ENCODE data around the gene SLC52A3.

Gene SLC52A3

DNA sequence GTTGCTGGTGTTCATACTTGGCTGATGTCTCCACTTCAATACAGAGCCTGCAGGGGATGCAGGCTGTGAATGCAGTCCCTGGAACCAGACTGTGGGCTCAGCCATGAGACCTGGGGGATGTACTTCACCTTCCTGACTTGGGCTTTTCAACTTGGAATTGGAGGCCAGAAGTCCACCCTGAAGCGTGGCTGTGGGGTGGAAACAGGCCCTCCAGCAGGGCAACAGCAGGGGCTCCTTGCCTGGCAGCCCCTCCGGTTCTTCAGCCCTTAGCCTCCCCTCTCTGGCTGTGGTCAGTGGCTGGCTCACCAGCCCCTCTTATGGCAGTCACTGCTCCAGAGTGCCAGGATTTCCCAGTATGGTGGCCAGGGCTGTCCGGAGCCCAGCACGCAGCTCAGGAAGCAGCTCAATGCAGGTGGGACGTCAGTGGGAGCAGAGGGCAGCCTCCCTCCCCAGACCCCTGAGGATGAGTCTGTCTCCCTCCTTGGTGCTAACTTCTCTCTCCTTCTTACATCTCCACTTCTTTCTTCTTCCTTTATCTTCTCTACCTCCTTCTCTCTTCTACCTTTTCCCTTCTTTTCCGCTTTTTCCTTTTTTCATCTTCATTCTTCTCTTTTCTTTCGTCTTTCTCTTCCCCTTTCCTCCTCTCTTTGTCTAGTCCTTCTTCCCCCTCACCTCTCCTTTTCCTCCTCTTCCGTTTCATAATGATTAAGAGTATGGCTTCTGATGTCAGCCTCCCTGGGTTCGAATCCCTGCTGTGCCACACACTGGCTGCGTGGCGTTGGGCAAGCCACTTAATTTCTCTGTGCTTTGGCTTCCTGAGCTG is 45.3 kb downstream of the SLC52A3 start:
- no peak overlapping the region for H3K4me3 ChIP-seq (replicated peaks; ENCODE audit: low read depth, low read length)
- no peak for TF ChIP-seq CTCF (IDR thresholded peaks at IDR 0.05; ENCODE audit: low read depth, low read length, missing control alignments)
- no peak for DNase-seq (ENCODE audit: extremely low read depth, low read depth)

DNA sequence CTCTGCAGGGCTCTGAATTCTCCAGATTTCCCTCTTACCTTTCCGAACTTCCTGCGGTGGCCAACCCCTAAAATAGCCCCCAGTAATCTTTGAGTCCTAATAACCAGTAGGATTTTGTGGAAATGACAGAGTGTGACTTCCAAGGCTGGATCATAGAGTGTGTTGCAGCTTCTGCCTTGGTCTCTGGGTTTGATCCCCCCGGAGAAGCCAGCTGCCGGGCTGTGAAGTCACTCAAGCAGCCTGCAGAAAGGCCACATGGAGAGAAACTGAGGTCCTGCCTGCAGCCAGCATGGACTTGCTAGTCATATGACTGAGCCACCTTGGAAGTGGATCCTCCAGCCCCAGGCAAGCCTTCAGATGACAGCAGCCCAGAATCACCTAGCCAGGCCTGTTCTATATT is 46.4 kb downstream of the SLC52A3 start:
- no peak overlapping the region for H3K4me3 ChIP-seq (replicated peaks; ENCODE audit: low read depth, low read length)
- no peak for DNase-seq (ENCODE audit: extremely low read depth, low read depth)
- TF ChIP-seq CTCF (IDR thresholded peaks at IDR 0.05; ENCODE audit: low read depth, low read length, missing control alignments) = no peak

GRCh38 chr20:719816-720215 is 48.5 kb downstream of the SLC52A3 start:
- no peak for TF ChIP-seq CTCF (IDR thresholded peaks at IDR 0.05; ENCODE audit: low read depth, low read length, missing control alignments)
- DNase-seq (ENCODE audit: extremely low read depth, low read depth) = no peak
- H3K4me3 ChIP-seq (replicated peaks; ENCODE audit: low read depth, low read length) = no peak overlapping the region

DNA sequence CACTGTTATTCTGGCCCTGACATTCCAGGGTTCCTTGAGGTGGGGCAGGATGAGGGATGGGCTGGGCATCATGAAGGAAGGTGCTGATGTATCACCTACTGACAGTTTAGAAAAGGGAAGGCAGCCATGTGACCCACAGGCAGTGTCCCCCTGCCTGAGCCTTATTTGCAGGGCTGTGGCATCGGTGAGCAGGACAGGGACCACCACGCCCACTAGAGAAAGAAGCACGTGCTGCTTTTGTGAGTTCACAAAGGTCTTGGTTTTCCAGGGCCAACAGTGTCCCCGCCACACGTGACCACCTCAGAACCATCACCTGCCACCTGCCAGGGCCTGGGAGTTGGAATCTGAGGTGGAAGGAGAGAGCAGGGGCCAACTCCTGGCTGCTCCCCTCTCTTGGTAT is 49.2 kb downstream of the SLC52A3 start:
- no peak for DNase-seq (ENCODE audit: extremely low read depth, low read depth)
- no peak for TF ChIP-seq CTCF (IDR thresholded peaks at IDR 0.05; ENCODE audit: low read depth, low read length, missing control alignments)
- no peak overlapping the region for H3K4me3 ChIP-seq (replicated peaks; ENCODE audit: low read depth, low read length)

GRCh38 chr20:717832-718231 is 50.5 kb downstream of the SLC52A3 start:
- no peak for TF ChIP-seq CTCF (IDR thresholded peaks at IDR 0.05; ENCODE audit: low read depth, low read length, missing control alignments)
- no peak for DNase-seq (ENCODE audit: extremely low read depth, low read depth)
- no peak overlapping the region for H3K4me3 ChIP-seq (replicated peaks; ENCODE audit: low read depth, low read length)

- TF ChIP-seq CTCF (IDR thresholded peaks at IDR 0.05; ENCODE audit: low read depth, low read length, missing control alignments) = no peak
- H3K4me3 ChIP-seq (replicated peaks; ENCODE audit: low read depth, low read length) = no peak overlapping the region
- no peak for DNase-seq (ENCODE audit: extremely low read depth, low read depth)
These were observed 51.0 kb downstream of the SLC52A3 start for GRCh38 chr20:717271-717670.

GRCh38 chr20:714453-714852 is 53.8 kb downstream of the SLC52A3 start:
- DNase-seq (ENCODE audit: extremely low read depth, low read depth) = no peak
- H3K4me3 ChIP-seq (replicated peaks; ENCODE audit: low read depth, low read length) = no peak overlapping the region
- no peak for TF ChIP-seq CTCF (IDR thresholded peaks at IDR 0.05; ENCODE audit: low read depth, low read length, missing control alignments)

Data from HFF-Myc (cell line).